Kasumi-1 (cell line): ENCODE data around the gene TGM2.

Source experiments
- DNase-seq, 2 experiments: peaks; one replicate each; lab custom pipeline; 2025; lab: John Stamatoyannopoulos, UW

The TGM2 gene

GRCh38 chr20:38144974-38145728 lies 19.9 kb downstream of the TGM2 start:
- no peak for DNase-seq

- DNase-seq: no peak
Measured at GRCh38 chr20:38144598-38144973, 20.5 kb downstream of the TGM2 start.

- peak; percentile 10 to 18 for DNase-seq
Measured at GRCh38 chr20:38143646-38144554, 21.2 kb downstream of the TGM2 start.

GRCh38 chr20:38143238-38143645 lies 21.8 kb downstream of the TGM2 start:
- no peak for DNase-seq

GRCh38 chr20:38141889-38142494 lies 23.1 kb downstream of the TGM2 start:
- no peak for DNase-seq

GRCh38 chr20:38141204-38141888 lies 23.7 kb downstream of the TGM2 start:
- DNase-seq: no peak

- no peak for DNase-seq
Measured at GRCh38 chr20:38139977-38140753, 24.9 kb downstream of the TGM2 start.

- DNase-seq: no peak
Measured at GRCh38 chr20:38139156-38139912, 25.7 kb downstream of the TGM2 start.

- DNase-seq: no peak
Measured at GRCh38 chr20:38138086-38138778, 26.8 kb downstream of the TGM2 start.

GRCh38 chr20:38137441-38138037 lies 27.5 kb downstream of the TGM2 start:
- DNase-seq: no peak

GRCh38 chr20:38136421-38137245 lies 28.4 kb downstream of the TGM2 start:
- DNase-seq: no peak

GRCh38 chr20:38135651-38136420 lies 29.2 kb downstream of the TGM2 start:
- DNase-seq: no peak

- DNase-seq: no peak
Measured at GRCh38 chr20:38135271-38135650, 29.8 kb downstream of the TGM2 start.

GRCh38 chr20:38134427-38135270 lies 30.4 kb downstream of the TGM2 start:
- no peak for DNase-seq

- DNase-seq: no peak
Measured at GRCh38 chr20:38133680-38134426, 31.2 kb downstream of the TGM2 start.

- DNase-seq: no peak
Measured at GRCh38 chr20:38132910-38133501, 32.1 kb downstream of the TGM2 start.
